RWPE2 (cell line): Measurements from ENCODE around the gene TMEM273.

Experiments used
- ATAC-seq: fragments of 200-7000 bp; cut with Tn5 transposase; 3 replicates; pipeline ENCODE4 v1.9.1; 2021; ENCODE audit warnings: low read depth
- DNase-seq: peaks from one replicate; pipeline ENCODE4 v3.0.0-alpha.2; 2020; ENCODE audit warnings: low spot score
- H3K27ac ChIP-seq: fragments of 450-650 bp; 2 replicates; pipeline ENCODE4 v1.5.1; 2017; ENCODE audit warnings: mild to moderate bottlenecking; ENCODE audit not compliant: poor library complexity, severe bottlenecking
- H3K27me3 ChIP-seq: fragments of 250-450 bp; sonication (Bioruptor Pico); 2 replicates; pipeline ENCODE4 v1.5.1; 2021; ENCODE audit warnings: mild to moderate bottlenecking, moderate library complexity; ENCODE audit not compliant: insufficient read depth, poor library complexity, severe bottlenecking
- H3K36me3 ChIP-seq: fragments of 250-450 bp; sonication (Bioruptor Pico); 2 replicates; pipeline ENCODE4 v1.5.1; 2020; ENCODE audit warnings: low read depth, mild to moderate bottlenecking, moderate library complexity
- H3K4me1 ChIP-seq: fragments of 250-450 bp; sonication (Bioruptor Pico); 2 replicates; pipeline ENCODE4 v1.5.1; 2021; ENCODE audit warnings: mild to moderate bottlenecking, moderate library complexity; ENCODE audit not compliant: insufficient read depth, poor library complexity, severe bottlenecking
- H3K4me3 ChIP-seq: fragments of 250-450 bp; sonication (Bioruptor Pico); 2 replicates; pipeline ENCODE4 v1.5.1; 2021; ENCODE audit warnings: mild to moderate bottlenecking, moderate library complexity; ENCODE audit not compliant: severe bottlenecking
- H3K9me3 ChIP-seq: fragments of 250-450 bp; sonication (Bioruptor Pico); 2 replicates; pipeline ENCODE4 v1.5.1; 2021; ENCODE audit warnings: mild to moderate bottlenecking, moderate library complexity; ENCODE audit not compliant: severe bottlenecking
- TF ChIP-seq, protein P1 (sequence below): fragments of 450-650 bp; IDR thresholded peaks from one replicate; pipeline ENCODE4 v1.5.1; 2017; ENCODE audit warnings: mild to moderate bottlenecking, moderate library complexity; ENCODE audit not compliant: poor library complexity, severe bottlenecking

The TMEM273 gene

GRCh38 chr10:49179699-49180443 lies 8.3 kb downstream of the TMEM273 start:
- TF ChIP-seq, protein P1, sequence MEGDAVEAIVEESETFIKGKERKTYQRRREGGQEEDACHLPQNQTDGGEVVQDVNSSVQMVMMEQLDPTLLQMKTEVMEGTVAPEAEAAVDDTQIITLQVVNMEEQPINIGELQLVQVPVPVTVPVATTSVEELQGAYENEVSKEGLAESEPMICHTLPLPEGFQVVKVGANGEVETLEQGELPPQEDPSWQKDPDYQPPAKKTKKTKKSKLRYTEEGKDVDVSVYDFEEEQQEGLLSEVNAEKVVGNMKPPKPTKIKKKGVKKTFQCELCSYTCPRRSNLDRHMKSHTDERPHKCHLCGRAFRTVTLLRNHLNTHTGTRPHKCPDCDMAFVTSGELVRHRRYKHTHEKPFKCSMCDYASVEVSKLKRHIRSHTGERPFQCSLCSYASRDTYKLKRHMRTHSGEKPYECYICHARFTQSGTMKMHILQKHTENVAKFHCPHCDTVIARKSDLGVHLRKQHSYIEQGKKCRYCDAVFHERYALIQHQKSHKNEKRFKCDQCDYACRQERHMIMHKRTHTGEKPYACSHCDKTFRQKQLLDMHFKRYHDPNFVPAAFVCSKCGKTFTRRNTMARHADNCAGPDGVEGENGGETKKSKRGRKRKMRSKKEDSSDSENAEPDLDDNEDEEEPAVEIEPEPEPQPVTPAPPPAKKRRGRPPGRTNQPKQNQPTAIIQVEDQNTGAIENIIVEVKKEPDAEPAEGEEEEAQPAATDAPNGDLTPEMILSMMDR: no peak
- ATAC-seq (no peak), DNase-seq (no peak)
- Histone ChIP-seq H3K27me3 (peaks cover 3% of the 10 kb centered on the region), H3K36me3 (no peaks in the 10 kb centered on the region), H3K4me3 (no peak overlapping the region), H3K4me1 (peaks cover 7% of the 10 kb centered on the region), H3K27ac (no peak overlapping the region), H3K9me3 (no peaks in the 10 kb centered on the region)

- Histone ChIP-seq H3K27me3 (no peaks in the 10 kb centered on the region), H3K4me1 (peaks cover 7% of the 10 kb centered on the region), H3K36me3 (no peaks in the 10 kb centered on the region), H3K9me3 (no peaks in the 10 kb centered on the region), H3K27ac (no peak overlapping the region), H3K4me3 (no peak overlapping the region)
- DNase-seq: no peak
- TF ChIP-seq, protein P1: no peak
- no peak for ATAC-seq
Measured at GRCh38 chr10:49178489-49179471, 9.4 kb downstream of the TMEM273 start.

- Histone ChIP-seq H3K27ac (no peak overlapping the region), H3K9me3 (no peaks in the 10 kb centered on the region), H3K27me3 (no peaks in the 10 kb centered on the region), H3K36me3 (no peaks in the 10 kb centered on the region), H3K4me1 (peaks cover 7% of the 10 kb centered on the region), H3K4me3 (no peak overlapping the region)
- DNase-seq (no peak), ATAC-seq (peak; percentile 89)
- TF ChIP-seq, protein P1: no peak
Measured at GRCh38 chr10:49177391-49178355, 10.5 kb downstream of the TMEM273 start.

DNA sequence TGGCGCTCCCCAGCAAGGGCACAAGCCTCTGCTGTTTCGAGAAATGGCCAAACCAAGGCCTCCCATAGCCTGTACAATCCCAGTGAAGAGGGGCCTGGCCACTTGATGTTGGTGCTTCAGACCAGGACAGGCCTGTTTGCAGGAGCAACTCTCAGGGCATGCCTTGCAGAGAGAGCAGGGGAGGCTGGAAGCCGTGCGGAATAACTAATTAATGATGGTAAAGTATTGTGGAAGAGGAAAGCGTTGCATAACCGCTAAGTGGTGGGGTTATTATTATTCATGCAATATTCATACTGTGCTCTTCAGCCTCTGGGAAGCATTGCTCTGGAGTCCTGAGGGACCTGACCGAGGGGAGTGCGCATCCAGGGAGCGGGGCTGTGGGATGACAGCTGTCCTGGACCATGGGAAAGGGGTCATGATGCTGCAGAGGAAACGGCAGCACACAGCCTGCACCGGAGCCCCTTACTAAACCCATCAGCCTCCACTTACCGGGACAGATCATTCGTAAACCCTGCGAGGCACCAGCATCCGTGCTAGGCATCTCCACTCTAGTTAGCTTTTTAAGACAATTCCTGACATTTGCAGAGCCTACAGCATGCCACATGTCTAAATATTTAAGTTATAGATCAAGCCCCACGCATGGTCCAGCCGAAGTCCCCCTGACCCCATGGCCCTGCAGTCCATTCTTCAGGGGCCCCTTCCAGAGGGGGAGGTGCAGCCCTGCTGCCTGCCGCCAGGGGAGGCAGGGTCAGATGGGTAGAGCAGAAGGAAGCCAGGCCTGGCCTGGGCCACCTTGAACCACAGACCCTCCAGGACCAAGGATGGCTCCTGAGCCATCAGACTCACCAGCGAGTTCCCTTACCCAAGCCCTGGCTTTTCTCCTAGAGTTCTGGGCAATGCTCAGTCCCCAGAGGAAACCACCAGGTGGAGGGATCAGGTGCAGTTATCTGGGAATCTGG lies 11.6 kb downstream of the TMEM273 start:
- H3K4me1 ChIP-seq: peaks cover 7% of the 10 kb centered on the region
- H3K9me3 ChIP-seq: no peaks in the 10 kb centered on the region
- TF ChIP-seq, protein P1: no peak
- no peak for ATAC-seq
- no peak overlapping the region for H3K27ac ChIP-seq
- DNase-seq: no peak
- H3K4me3 ChIP-seq: no peak overlapping the region
- H3K27me3 ChIP-seq: no peaks in the 10 kb centered on the region
- no peaks in the 10 kb centered on the region for H3K36me3 ChIP-seq
